RWPE2 (cell line): ENCODE results near the gene OMP.

Experiments used
- ATAC-seq: fragments of 200-7000 bp; cut with Tn5 transposase; 3 replicates; pipeline ENCODE4 v1.9.1; 2021; ENCODE audit warnings: low read depth
- DNase-seq: peaks from one replicate; pipeline ENCODE4 v3.0.0-alpha.2; 2020; ENCODE audit warnings: low spot score
- H3K27ac ChIP-seq: fragments of 450-650 bp; 2 replicates; pipeline ENCODE4 v1.5.1; 2017; ENCODE audit warnings: mild to moderate bottlenecking; ENCODE audit not compliant: poor library complexity, severe bottlenecking
- H3K27me3 ChIP-seq: fragments of 250-450 bp; sonication (Bioruptor Pico); 2 replicates; pipeline ENCODE4 v1.5.1; 2021; ENCODE audit warnings: mild to moderate bottlenecking, moderate library complexity; ENCODE audit not compliant: insufficient read depth, poor library complexity, severe bottlenecking
- H3K36me3 ChIP-seq: fragments of 250-450 bp; sonication (Bioruptor Pico); 2 replicates; pipeline ENCODE4 v1.5.1; 2020; ENCODE audit warnings: low read depth, mild to moderate bottlenecking, moderate library complexity
- H3K4me1 ChIP-seq: fragments of 250-450 bp; sonication (Bioruptor Pico); 2 replicates; pipeline ENCODE4 v1.5.1; 2021; ENCODE audit warnings: mild to moderate bottlenecking, moderate library complexity; ENCODE audit not compliant: insufficient read depth, poor library complexity, severe bottlenecking
- H3K4me3 ChIP-seq: fragments of 250-450 bp; sonication (Bioruptor Pico); 2 replicates; pipeline ENCODE4 v1.5.1; 2021; ENCODE audit warnings: mild to moderate bottlenecking, moderate library complexity; ENCODE audit not compliant: severe bottlenecking
- H3K9me3 ChIP-seq: fragments of 250-450 bp; sonication (Bioruptor Pico); 2 replicates; pipeline ENCODE4 v1.5.1; 2021; ENCODE audit warnings: mild to moderate bottlenecking, moderate library complexity; ENCODE audit not compliant: severe bottlenecking
- CTCF ChIP-seq: fragments of 450-650 bp; IDR thresholded peaks from one replicate; pipeline ENCODE4 v1.5.1; 2017; ENCODE audit warnings: mild to moderate bottlenecking, moderate library complexity; ENCODE audit not compliant: poor library complexity, severe bottlenecking

The OMP gene

GRCh38 chr11:77136074-77136473 is 33.4 kb downstream of the OMP start:
- ATAC-seq (peak; percentile 62; the same call in 2 of the 3 replicates), DNase-seq (no peak)
- H3K9me3 ChIP-seq, result no peaks in the 10 kb centered on the region
- no peaks in the 10 kb centered on the region for H3K27me3 ChIP-seq
- no peak overlapping the region for H3K4me3 ChIP-seq
- H3K36me3 ChIP-seq, result no peaks in the 10 kb centered on the region
- TF ChIP-seq CTCF, result no peak
- H3K4me1 ChIP-seq, result no peaks in the 10 kb centered on the region
- no peak overlapping the region for H3K27ac ChIP-seq

GRCh38 chr11:77136784-77137420 is 34.3 kb downstream of the OMP start:
- no peak overlapping the region for H3K27ac ChIP-seq
- H3K36me3 ChIP-seq, result no peaks in the 10 kb centered on the region
- DNase-seq (no peak), ATAC-seq (no peak)
- no peaks in the 10 kb centered on the region for H3K9me3 ChIP-seq
- H3K27me3 ChIP-seq, result no peaks in the 10 kb centered on the region
- no peak for TF ChIP-seq CTCF
- H3K4me1 ChIP-seq, result no peaks in the 10 kb centered on the region
- no peak overlapping the region for H3K4me3 ChIP-seq

GRCh38 chr11:77137421-77137820 is 34.8 kb downstream of the OMP start:
- H3K27ac ChIP-seq, result no peak overlapping the region
- H3K4me3 ChIP-seq, result no peak overlapping the region
- ATAC-seq (no peak), DNase-seq (no peak)
- no peak for TF ChIP-seq CTCF
- H3K4me1 ChIP-seq, result no peaks in the 10 kb centered on the region
- no peaks in the 10 kb centered on the region for H3K36me3 ChIP-seq
- H3K27me3 ChIP-seq, result no peaks in the 10 kb centered on the region
- H3K9me3 ChIP-seq, result no peaks in the 10 kb centered on the region

GRCh38 chr11:77138106-77138649 is 35.5 kb downstream of the OMP start:
- H3K4me1 ChIP-seq, result no peaks in the 10 kb centered on the region
- no peaks in the 10 kb centered on the region for H3K27me3 ChIP-seq
- no peaks in the 10 kb centered on the region for H3K36me3 ChIP-seq
- no peak for DNase-seq
- H3K4me3 ChIP-seq, result no peak overlapping the region
- H3K27ac ChIP-seq, result no peak overlapping the region
- TF ChIP-seq CTCF, result no peak
- no peak for ATAC-seq
- H3K9me3 ChIP-seq, result no peaks in the 10 kb centered on the region

- Histone ChIP-seq H3K27me3 (no peaks in the 10 kb centered on the region), H3K9me3 (no peaks in the 10 kb centered on the region), H3K36me3 (no peaks in the 10 kb centered on the region), H3K27ac (no peak overlapping the region), H3K4me1 (no peaks in the 10 kb centered on the region), H3K4me3 (no peak overlapping the region)
- ATAC-seq, result no peak
- no peak for DNase-seq
- TF ChIP-seq CTCF, result no peak
Measured at GRCh38 chr11:77139201-77139600, 36.6 kb downstream of the OMP start.
